Measurements from ENCODE around the gene DUSP9. TPM values are rescaled to one million over a fixed set of nuclear protein-coding genes. Genes with fewer than 3 reads are reported as not detected.
"Not testable (repeated sequence)": the region's sequence is repeated elsewhere in the genome, so short reads cannot be mapped to it uniquely, and the experiment has no call there.

The DUSP9 gene
- polyA plus RNA-seq, 1 experiment = 0.06 TPM

DNA sequence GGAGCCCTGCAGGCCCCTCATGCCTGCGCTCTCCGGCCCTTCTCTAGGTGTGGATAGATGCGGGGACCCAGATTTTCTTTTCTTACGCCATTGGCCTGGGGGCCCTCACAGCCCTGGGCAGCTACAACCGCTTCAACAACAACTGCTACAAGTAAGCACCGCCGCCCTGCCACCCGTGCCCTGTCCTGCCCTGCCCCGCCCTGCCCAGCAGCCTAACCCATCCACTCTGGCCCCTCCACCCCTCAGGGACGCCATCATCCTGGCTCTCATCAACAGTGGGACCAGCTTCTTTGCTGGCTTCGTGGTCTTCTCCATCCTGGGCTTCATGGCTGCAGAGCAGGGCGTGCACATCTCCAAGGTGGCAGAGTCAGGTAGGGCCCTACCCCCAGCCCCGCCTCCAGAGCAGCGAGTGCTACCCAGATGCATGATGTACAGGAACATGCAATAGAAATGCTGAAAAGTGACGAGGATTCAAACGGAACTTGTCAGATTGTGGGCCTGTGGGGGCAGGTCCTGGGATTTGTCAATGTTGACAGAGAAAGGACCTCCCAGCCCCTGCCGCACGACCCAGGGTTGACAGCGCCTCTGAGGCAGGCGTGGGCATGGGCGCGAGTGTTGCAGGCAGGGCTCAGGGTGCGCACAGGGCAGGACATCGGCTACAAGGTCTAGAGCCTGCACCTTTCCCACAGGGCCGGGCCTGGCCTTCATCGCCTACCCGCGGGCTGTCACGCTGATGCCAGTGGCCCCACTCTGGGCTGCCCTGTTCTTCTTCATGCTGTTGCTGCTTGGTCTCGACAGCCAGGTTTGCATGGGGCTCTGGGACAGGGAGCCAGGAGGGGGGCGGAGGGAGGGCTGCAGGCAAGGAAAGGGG is 46.4 kb downstream of the DUSP9 start:
- Histone ChIP-seq H3K4me3 (ENCODE audit: low read depth, low read length) (no peak overlapping the region), H3K36me3 (ENCODE audit: control insufficient read depth, insufficient read depth, low read length) (peaks cover 2% of the 10 kb centered on the region; the same call in 1 of the 2 replicates), H3K27me3 (ENCODE audit: control insufficient read depth, insufficient read depth, low read length) (no peaks in the 10 kb centered on the region)
- ChIA-PET POLR2A (no interaction called here), CTCF (no interaction called here)
- TF ChIP-seq, protein P1, sequence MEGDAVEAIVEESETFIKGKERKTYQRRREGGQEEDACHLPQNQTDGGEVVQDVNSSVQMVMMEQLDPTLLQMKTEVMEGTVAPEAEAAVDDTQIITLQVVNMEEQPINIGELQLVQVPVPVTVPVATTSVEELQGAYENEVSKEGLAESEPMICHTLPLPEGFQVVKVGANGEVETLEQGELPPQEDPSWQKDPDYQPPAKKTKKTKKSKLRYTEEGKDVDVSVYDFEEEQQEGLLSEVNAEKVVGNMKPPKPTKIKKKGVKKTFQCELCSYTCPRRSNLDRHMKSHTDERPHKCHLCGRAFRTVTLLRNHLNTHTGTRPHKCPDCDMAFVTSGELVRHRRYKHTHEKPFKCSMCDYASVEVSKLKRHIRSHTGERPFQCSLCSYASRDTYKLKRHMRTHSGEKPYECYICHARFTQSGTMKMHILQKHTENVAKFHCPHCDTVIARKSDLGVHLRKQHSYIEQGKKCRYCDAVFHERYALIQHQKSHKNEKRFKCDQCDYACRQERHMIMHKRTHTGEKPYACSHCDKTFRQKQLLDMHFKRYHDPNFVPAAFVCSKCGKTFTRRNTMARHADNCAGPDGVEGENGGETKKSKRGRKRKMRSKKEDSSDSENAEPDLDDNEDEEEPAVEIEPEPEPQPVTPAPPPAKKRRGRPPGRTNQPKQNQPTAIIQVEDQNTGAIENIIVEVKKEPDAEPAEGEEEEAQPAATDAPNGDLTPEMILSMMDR (IDR thresholded peaks at IDR 0.05; ENCODE audit: insufficient read depth, low read depth, low read length) = no peak
- DNase-seq (ENCODE audit: low read depth) = no peak

DNA sequence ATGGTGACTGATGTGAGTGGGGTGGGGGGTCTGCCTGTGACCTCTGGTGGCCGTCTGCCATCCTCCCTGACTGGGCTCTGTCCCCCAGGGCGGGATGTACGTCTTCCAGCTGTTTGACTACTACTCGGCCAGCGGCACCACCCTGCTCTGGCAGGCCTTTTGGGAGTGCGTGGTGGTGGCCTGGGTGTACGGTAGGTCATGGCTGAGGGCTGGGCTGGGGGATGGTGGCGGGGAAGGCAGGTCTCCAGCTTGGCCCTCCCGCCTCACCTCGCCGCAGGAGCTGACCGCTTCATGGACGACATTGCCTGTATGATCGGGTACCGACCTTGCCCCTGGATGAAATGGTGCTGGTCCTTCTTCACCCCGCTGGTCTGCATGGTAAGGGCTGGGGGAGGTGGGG is 47.3 kb downstream of the DUSP9 start:
- H3K4me3 ChIP-seq (ENCODE audit: low read depth, low read length); H3K27me3 ChIP-seq (ENCODE audit: control insufficient read depth, insufficient read depth, low read length); CTCF ChIA-PET; POLR2A ChIA-PET; H3K36me3 ChIP-seq (ENCODE audit: control insufficient read depth, insufficient read depth, low read length); DNase-seq (ENCODE audit: low read depth): not testable (repeated sequence)

DNA sequence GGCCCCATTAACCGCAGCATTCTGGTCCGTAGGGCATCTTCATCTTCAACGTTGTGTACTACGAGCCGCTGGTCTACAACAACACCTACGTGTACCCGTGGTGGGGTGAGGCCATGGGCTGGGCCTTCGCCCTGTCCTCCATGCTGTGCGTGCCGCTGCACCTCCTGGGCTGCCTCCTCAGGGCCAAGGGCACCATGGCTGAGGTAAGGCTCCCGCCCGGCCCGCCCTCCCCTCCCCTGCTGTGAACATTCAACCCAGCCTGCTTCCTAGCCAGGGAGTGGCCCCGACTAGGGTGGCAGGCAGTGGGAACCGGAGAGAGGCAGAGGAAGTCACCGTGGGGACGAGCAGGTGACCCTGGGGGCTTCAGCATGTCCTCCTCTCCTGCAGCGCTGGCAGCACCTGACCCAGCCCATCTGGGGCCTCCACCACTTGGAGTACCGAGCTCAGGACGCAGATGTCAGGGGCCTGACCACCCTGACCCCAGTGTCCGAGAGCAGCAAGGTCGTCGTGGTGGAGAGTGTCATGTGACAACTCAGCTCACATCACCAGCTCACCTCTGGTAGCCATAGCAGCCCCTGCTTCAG is 47.8 kb downstream of the DUSP9 start:
- Histone ChIP-seq H3K36me3 (ENCODE audit: control insufficient read depth, insufficient read depth, low read length) (peaks cover 2% of the 10 kb centered on the region; the same call in 1 of the 2 replicates), H3K4me3 (ENCODE audit: low read depth, low read length) (no peak overlapping the region), H3K27me3 (ENCODE audit: control insufficient read depth, insufficient read depth, low read length) (no peaks in the 10 kb centered on the region)
- POLR2A ChIA-PET = interaction anchor here (0.6 kb wide), 1 partner anchor 22 kb away, joined by 7 read pairs; no protein-coding TSS in a partner anchor
- CTCF ChIA-PET = no interaction called here
- no peak for DNase-seq (ENCODE audit: low read depth)
- TF ChIP-seq, protein P1 (IDR thresholded peaks at IDR 0.05; ENCODE audit: insufficient read depth, low read depth, low read length) = no peak

DNA sequence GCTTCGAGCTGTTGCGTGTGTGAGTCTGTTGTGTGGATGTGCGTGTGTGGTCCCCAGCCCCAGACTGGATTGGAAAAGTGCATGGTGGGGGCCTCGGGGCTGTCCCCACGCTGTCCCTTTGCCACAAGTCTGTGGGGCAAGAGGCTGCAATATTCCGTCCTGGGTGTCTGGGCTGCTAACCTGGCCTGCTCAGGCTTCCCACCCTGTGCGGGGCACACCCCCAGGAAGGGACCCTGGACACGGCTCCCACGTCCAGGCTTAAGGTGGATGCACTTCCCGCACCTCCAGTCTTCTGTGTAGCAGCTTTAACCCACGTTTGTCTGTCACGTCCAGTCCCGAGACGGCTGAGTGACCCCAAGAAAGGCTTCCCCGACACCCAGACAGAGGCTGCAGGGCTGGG is 49.1 kb downstream of the DUSP9 start:
- Histone ChIP-seq H3K27me3 (ENCODE audit: control insufficient read depth, insufficient read depth, low read length) (no peaks in the 10 kb centered on the region), H3K36me3 (ENCODE audit: control insufficient read depth, insufficient read depth, low read length) (peaks cover 2% of the 10 kb centered on the region; the same call in 1 of the 2 replicates), H3K4me3 (ENCODE audit: low read depth, low read length) (no peak overlapping the region)
- POLR2A ChIA-PET = no interaction called here
- TF ChIP-seq, protein P1 (IDR thresholded peaks at IDR 0.05; ENCODE audit: insufficient read depth, low read depth, low read length) = no peak
- no peak for DNase-seq (ENCODE audit: low read depth)
- CTCF ChIA-PET = no interaction called here

DNA sequence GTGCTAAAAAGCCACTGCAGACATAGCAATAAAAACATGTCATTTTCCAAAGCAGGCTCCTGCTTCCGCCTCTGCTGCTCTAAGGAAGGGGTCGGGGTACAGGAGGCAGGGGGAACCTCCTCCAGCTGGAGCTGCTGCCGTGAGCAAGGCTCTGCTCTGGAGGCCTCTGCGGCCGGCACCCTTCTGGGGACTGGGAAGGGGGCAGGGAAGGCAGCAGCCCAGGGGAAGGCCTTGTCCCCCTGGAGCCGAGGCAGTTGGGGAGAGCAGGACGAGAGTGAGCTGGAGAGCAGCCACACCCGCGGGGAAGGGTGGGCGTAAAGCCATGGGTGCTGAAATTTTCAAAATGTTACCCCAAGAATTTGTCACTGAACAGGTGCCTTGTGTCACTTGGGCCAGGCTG is 49.5 kb downstream of the DUSP9 start:
- CTCF ChIA-PET; POLR2A ChIA-PET; H3K4me3 ChIP-seq (ENCODE audit: low read depth, low read length); DNase-seq (ENCODE audit: low read depth); H3K27me3 ChIP-seq (ENCODE audit: control insufficient read depth, insufficient read depth, low read length); H3K36me3 ChIP-seq (ENCODE audit: control insufficient read depth, insufficient read depth, low read length): not testable (repeated sequence)

DNA sequence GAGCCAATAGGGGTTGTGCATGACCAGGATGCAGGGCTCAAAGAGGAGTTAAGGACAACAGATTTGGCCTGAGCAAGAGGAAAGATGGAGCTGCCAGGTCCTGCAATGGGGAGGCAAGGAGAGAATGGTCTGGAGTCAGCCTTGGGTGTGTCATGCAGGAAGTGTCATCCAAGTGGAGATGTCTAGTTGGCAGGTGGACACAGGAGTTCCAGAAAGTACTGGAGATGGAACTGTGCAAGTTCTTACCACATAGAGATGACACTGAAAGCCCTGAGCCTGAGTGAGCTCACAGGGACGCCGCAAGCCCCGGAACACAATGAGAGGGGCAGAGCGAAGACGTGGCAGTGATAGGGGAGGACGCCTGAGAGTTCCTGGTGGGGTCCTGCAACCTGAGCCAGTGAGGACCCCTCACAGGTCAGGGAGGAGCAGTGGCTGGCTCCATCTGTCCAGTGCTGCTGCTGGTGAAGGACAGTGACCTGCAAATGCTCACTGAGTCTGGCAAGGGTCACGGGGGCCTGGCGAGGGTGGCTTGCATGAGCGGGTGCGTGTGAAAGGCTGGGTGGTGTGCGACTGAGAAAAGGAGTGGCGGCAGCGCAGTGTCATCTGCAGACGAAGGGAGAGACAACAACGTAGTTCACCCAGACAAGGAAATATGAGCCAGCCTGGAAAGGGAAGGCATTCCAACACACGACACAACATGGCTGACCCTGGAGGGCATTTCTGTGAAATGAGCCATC is 50.2 kb downstream of the DUSP9 start:
- POLR2A ChIA-PET; H3K4me3 ChIP-seq (ENCODE audit: low read depth, low read length); H3K27me3 ChIP-seq (ENCODE audit: control insufficient read depth, insufficient read depth, low read length); CTCF ChIA-PET; H3K36me3 ChIP-seq (ENCODE audit: control insufficient read depth, insufficient read depth, low read length); DNase-seq (ENCODE audit: low read depth): not testable (repeated sequence)

Data from BJ (cell line).